Activated CD8-positive, alpha-beta memory T cell treated with anti-CD3 and anti-CD28 coated beads for 4 hours (primary cell): ENCODE results near the gene ZSCAN18.

Source experiments
- DNase-seq, 2 donors: peaks; one replicate each; pipeline ENCODE4 v3.0.0-alpha.2; 2020; ENCODE audit warnings: low read depth in 2 of 2

ZSCAN18 gene

GRCh38 chr19:58086825-58087710 lies 11.0 kb downstream of the ZSCAN18 start:
- no peak for DNase-seq

GRCh38 chr19:58085348-58085875 lies 12.6 kb downstream of the ZSCAN18 start:
- DNase-seq, result no peak

- no peak for DNase-seq
Measured at GRCh38 chr19:58084596-58085347, 13.3 kb downstream of the ZSCAN18 start.

- DNase-seq, result no peak
Measured at GRCh38 chr19:58083021-58083420, 15.0 kb downstream of the ZSCAN18 start.

- DNase-seq, result no peak
Measured at GRCh38 chr19:58079792-58080191, 18.2 kb downstream of the ZSCAN18 start.

GRCh38 chr19:58067240-58067912 lies 30.7 kb downstream of the ZSCAN18 start:
- DNase-seq, result no peak

- DNase-seq, result no peak
Measured at GRCh38 chr19:58063712-58064111, 34.3 kb downstream of the ZSCAN18 start.

- no peak for DNase-seq
Measured at GRCh38 chr19:58060231-58060630, 37.8 kb downstream of the ZSCAN18 start.

- no peak for DNase-seq
Measured at GRCh38 chr19:58059671-58060078, 38.4 kb downstream of the ZSCAN18 start.

GRCh38 chr19:58059003-58059670 lies 38.9 kb downstream of the ZSCAN18 start, which contains the start of gene ZNF135:
Gene ZNF135 (plus strand): TSS chr19:58059282. CDS start chr19:58060003, 721 bp downstream.
- DNase-seq, result peak; percentile 37 to 43

GRCh38 chr19:58058467-58058866 lies 39.6 kb downstream of the ZSCAN18 start:
- no peak for DNase-seq

GRCh38 chr19:58056861-58057260 lies 41.2 kb downstream of the ZSCAN18 start:
- no peak for DNase-seq

GRCh38 chr19:58056261-58056660 lies 41.8 kb downstream of the ZSCAN18 start:
- DNase-seq, result no peak

- no peak for DNase-seq
Measured at GRCh38 chr19:58054901-58055874, 42.8 kb downstream of the ZSCAN18 start.

- DNase-seq, result no peak
Measured at GRCh38 chr19:58053480-58054156, 44.4 kb downstream of the ZSCAN18 start.

GRCh38 chr19:58052256-58052655 lies 45.8 kb downstream of the ZSCAN18 start:
- no peak for DNase-seq

- no peak for DNase-seq
Measured at GRCh38 chr19:58047672-58048071, 50.4 kb downstream of the ZSCAN18 start.

GRCh38 chr19:58046856-58047255 lies 51.2 kb downstream of the ZSCAN18 start:
- DNase-seq, result no peak

- DNase-seq, result no peak
Measured at GRCh38 chr19:58045411-58046050, 52.5 kb downstream of the ZSCAN18 start.
